Loucy (cell line): ENCODE measurements around the gene CADM2.

Source experiments
- H2AFZ ChIP-seq: fragments of 200-600 bp; sonication (generic); 2 replicates; pipeline ENCODE4 v1.6.0; 2016; ENCODE audit warnings: antibody characterized with exemption, mild to moderate bottlenecking, low read length, moderate library complexity
- H3F3A ChIP-seq: fragments of 200-600 bp; 2 replicates; pipeline ENCODE4 v1.6.0; 2016; ENCODE audit warnings: antibody characterized with exemption, low read depth, mild to moderate bottlenecking
- H3K27me3 ChIP-seq: fragments of 200-600 bp; sonication (generic); 2 replicates; pipeline ENCODE4 v1.6.1; 2014; ENCODE audit warnings: low read length, mild to moderate bottlenecking; ENCODE audit not compliant: insufficient read depth, poor library complexity, severe bottlenecking
- H3K36me3 ChIP-seq: fragments of 200-600 bp; sonication (generic); 2 replicates; pipeline ENCODE4 v1.6.1; 2016; ENCODE audit warnings: low read length; ENCODE audit not compliant: insufficient read depth
- H3K4me1 ChIP-seq: fragments of 200-600 bp; sonication (generic); 2 replicates; pipeline ENCODE4 v1.5.1; 2014; ENCODE audit warnings: low read length, mild to moderate bottlenecking; ENCODE audit not compliant: insufficient read depth, poor library complexity, severe bottlenecking
- H3K4me2 ChIP-seq: fragments of 200-600 bp; sonication (generic); 2 replicates; pipeline ENCODE4 v1.6.0; 2014; ENCODE audit warnings: antibody characterized with exemption, low read length, low read depth, mild to moderate bottlenecking; ENCODE audit not compliant: poor library complexity, severe bottlenecking
- H3K4me3 ChIP-seq: fragments of 200-600 bp; sonication (generic); 2 replicates; pipeline ENCODE4 v1.5.1; 2014; ENCODE audit warnings: low read length, mild to moderate bottlenecking, mixed read lengths; ENCODE audit not compliant: poor library complexity, severe bottlenecking
- H3K79me2 ChIP-seq: fragments of 200-600 bp; sonication (generic); 2 replicates; pipeline ENCODE4 v1.6.1; 2014; ENCODE audit warnings: low read length; ENCODE audit not compliant: insufficient read depth
- H3K9ac ChIP-seq: fragments of 200-600 bp; sonication (generic); 2 replicates; pipeline ENCODE4 v1.6.0; 2014; ENCODE audit warnings: mild to moderate bottlenecking, low read depth, low read length, moderate library complexity; ENCODE audit not compliant: poor library complexity, severe bottlenecking
- H3K9me2 ChIP-seq: fragments of 200-600 bp; sonication (generic); replicated peaks from 2 replicates; pipeline ENCODE4 v1.6.1; 2016; ENCODE audit warnings: low read depth, low read length, mixed read lengths
- H3K9me3 ChIP-seq: fragments of 200-600 bp; sonication (generic); 2 replicates; pipeline ENCODE4 v1.6.1; 2014; ENCODE audit warnings: mild to moderate bottlenecking, antibody characterized with exemption, low read length, low read depth; ENCODE audit not compliant: insufficient read depth
- H4K20me1 ChIP-seq: fragments of 200-600 bp; sonication (generic); 2 replicates; pipeline ENCODE4 v1.6.0; 2014; ENCODE audit warnings: antibody characterized with exemption, low read length, mild to moderate bottlenecking; ENCODE audit not compliant: insufficient read depth, poor library complexity, severe bottlenecking
- CTCF ChIP-seq: fragments of 200-600 bp; sonication (generic); conservative IDR thresholded peaks from 2 replicates; pipeline ENCODE4 v1.5.1; 2014; ENCODE audit warnings: mild to moderate bottlenecking, antibody characterized with exemption, low read length
- EZH2phosphoT487 ChIP-seq: fragments of 200-600 bp; IDR thresholded peaks from 2 replicates; pipeline ENCODE4 v1.6.1; 2018; ENCODE audit warnings: antibody characterized with exemption, mild to moderate bottlenecking, moderate library complexity, borderline replicate concordance

CADM2 gene

GRCh38 chr3:85483986-85484385, 525.2 kb downstream of the CADM2 start:
- H3K79me2 ChIP-seq = no peaks in the 10 kb centered on the region
- no peak overlapping the region for H2AFZ ChIP-seq
- TF ChIP-seq CTCF (no peak), EZH2phosphoT487 (no peak)
- no peaks in the 10 kb centered on the region for H3K27me3 ChIP-seq
- no peaks in the 10 kb centered on the region for H3K36me3 ChIP-seq
- H3F3A ChIP-seq = no peaks in the 10 kb centered on the region
- H3K9me3 ChIP-seq = no peaks in the 10 kb centered on the region
- no peaks in the 10 kb centered on the region for H3K4me1 ChIP-seq
- no peak overlapping the region for H3K4me3 ChIP-seq
- H3K9me2 ChIP-seq = no peaks in the 10 kb centered on the region
- H3K9ac ChIP-seq = no peak overlapping the region
- H3K4me2 ChIP-seq = no peak overlapping the region
- H4K20me1 ChIP-seq = no peaks in the 10 kb centered on the region

GRCh38 chr3:85487375-85487774, 528.6 kb downstream of the CADM2 start:
- Histone ChIP-seq H3K4me1 (no peaks in the 10 kb centered on the region), H3K79me2 (no peaks in the 10 kb centered on the region), H3F3A (no peaks in the 10 kb centered on the region), H3K36me3 (no peaks in the 10 kb centered on the region), H2AFZ (no peak overlapping the region), H3K4me2 (no peak overlapping the region), H3K27me3 (no peaks in the 10 kb centered on the region), H3K9me2 (no peaks in the 10 kb centered on the region), H3K9ac (no peak overlapping the region), H3K4me3 (no peak overlapping the region), H4K20me1 (no peaks in the 10 kb centered on the region), H3K9me3 (no peaks in the 10 kb centered on the region)
- no peak for TF ChIP-seq EZH2phosphoT487
- no peak for TF ChIP-seq CTCF

DNA sequence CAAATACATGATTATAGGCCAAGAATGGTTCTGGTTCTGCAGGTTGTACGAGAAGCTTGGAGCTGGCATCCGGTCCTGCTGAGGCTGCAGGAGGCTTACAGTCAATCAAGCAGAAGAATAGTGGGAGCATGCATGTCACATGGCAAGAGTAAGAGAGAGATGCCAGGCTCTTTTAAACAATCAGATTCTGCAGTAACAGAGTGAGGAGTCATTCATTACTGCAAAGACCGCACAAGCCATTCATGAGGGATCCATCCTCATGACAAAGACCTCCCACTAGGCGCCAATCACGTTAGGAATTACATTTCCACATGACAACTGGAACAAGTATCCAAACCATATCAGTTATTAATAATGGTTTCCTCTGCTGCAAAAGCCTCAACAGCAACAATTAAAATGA, 536.8 kb downstream of the CADM2 start:
- Histone ChIP-seq H3K9ac (no peak overlapping the region), H3K79me2 (no peaks in the 10 kb centered on the region), H3K4me2 (no peak overlapping the region), H4K20me1 (no peaks in the 10 kb centered on the region), H3K4me1 (no peaks in the 10 kb centered on the region), H3K4me3 (no peak overlapping the region), H3K9me3 (no peaks in the 10 kb centered on the region), H3F3A (no peaks in the 10 kb centered on the region), H3K9me2 (no peaks in the 10 kb centered on the region), H2AFZ (no peak overlapping the region), H3K27me3 (no peaks in the 10 kb centered on the region), H3K36me3 (no peaks in the 10 kb centered on the region)
- TF ChIP-seq EZH2phosphoT487 = no peak
- TF ChIP-seq CTCF = no peak
